Lower leg skin (tissue), 3 donors: ENCODE data around the gene DEF6.

ENCODE experiments used
- CTCF ChIP-seq, 3 donors: fragments of 450-650 bp; IDR thresholded peaks; one replicate each; pipeline ENCODE4 v1.5.1; 2016; ENCODE audit warnings: antibody characterized with exemption in 3 of 3, mild to moderate bottlenecking in 3 of 3, moderate library complexity in 2 of 3
- POLR2A ChIP-seq, 2 donors: fragments of 450-650 bp; IDR thresholded peaks; one replicate each; pipeline ENCODE4 v1.6.1; 2016 to 2017; ENCODE audit warnings: antibody characterized with exemption in 2 of 2, mild to moderate bottlenecking in 1 of 2, moderate library complexity in 1 of 2

GRCh38 chr6:35267897-35268296 is 29.7 kb upstream of the DEF6 start:
- TF ChIP-seq CTCF (IDR thresholded peaks at IDR 0.05) (no peak), POLR2A (IDR thresholded peaks at IDR 0.05) (no peak)
